K562 (cell line): ENCODE results near the gene THYN1. TPM values are rescaled to one million over a fixed set of nuclear protein-coding genes. Genes with fewer than 3 reads are reported as not detected.

Experiments used
- GATAD2A ChIP-seq: fragments of 450-650 bp; IDR thresholded peaks from 2 replicates; pipeline ENCODE4 v1.6.1; 2017
- HDAC6 ChIP-seq: IDR thresholded peaks from 2 replicates; pipeline ENCODE4 v1.6.1; 2012; ENCODE audit warnings: low read depth, mild to moderate bottlenecking, control low read depth, inconsistent platforms, low read length, moderate library complexity
- HEY1 ChIP-seq: fragments of 250-450 bp; sonication (Bioruptor Pico); IDR thresholded peaks from 2 replicates; pipeline ENCODE4 v1.5.0; 2020; ENCODE audit warnings: mild to moderate bottlenecking, moderate library complexity, borderline replicate concordance
- ILF3 ChIP-seq: fragments of 450-650 bp; IDR thresholded peaks from 2 replicates; pipeline ENCODE4 v1.6.1; 2018; ENCODE audit warnings: antibody characterized with exemption, mild to moderate bottlenecking, moderate library complexity, borderline replicate concordance
- MED1 ChIP-seq: sonication (generic); formaldehyde crosslinking; IDR thresholded peaks from 2 replicates; pipeline ENCODE4 v1.8.1; 2023; ENCODE audit warnings: missing genetic modification reagents, borderline replicate concordance
- NEUROD1 ChIP-seq: fragments of 150-350 bp; IDR thresholded peaks from 2 replicates; pipeline ENCODE4 v1.6.1; 2014; ENCODE audit warnings: borderline replicate concordance, low read length, low read depth; ENCODE audit not compliant: partially characterized antibody
- NKRF ChIP-seq: fragments of 450-650 bp; IDR thresholded peaks from 2 replicates; pipeline ENCODE4 v1.6.1; 2016; ENCODE audit warnings: borderline replicate concordance
- OTX1 ChIP-seq: fragments of 450-650 bp; formaldehyde crosslinking; IDR thresholded peaks from 2 replicates; pipeline ENCODE4 v1.4.0; 2022; ENCODE audit warnings: mild to moderate bottlenecking
- SP2 ChIP-seq: IDR thresholded peaks from 2 replicates; pipeline ENCODE4 v1.6.1; 2011; ENCODE audit warnings: mild to moderate bottlenecking, low read depth, low read length, moderate library complexity; ENCODE audit not compliant: poor library complexity, severe bottlenecking; ENCODE audit errors: extremely low read depth
- TCF15 ChIP-seq: fragments of 250-450 bp; sonication (Bioruptor Pico); IDR thresholded peaks from 2 replicates; pipeline ENCODE4 v1.8.0; 2022; ENCODE audit warnings: moderate library complexity, mild to moderate bottlenecking, inconsistent platforms
- ZBTB11 ChIP-seq, 3 experiments: fragments of 200-800 bp in 1 of 3; fragments of 250-450 bp in 1 of 3; fragments of 450-650 bp in 1 of 3; sonication (Bioruptor Pico) in 1 of 3; sonication (Bioruptor generic) in 1 of 3; formaldehyde crosslinking in 1 of 3; IDR thresholded peaks; 2 replicates each; pipeline versions ENCODE4 v1.6.1 to v1.8.0; 2016 to 2022; ENCODE audit warnings: mild to moderate bottlenecking in 2 of 3, missing genetic modification characterization in 2 of 3, missing compliant biosample characterization in 1 of 3, moderate library complexity in 1 of 3
- ZNF384 ChIP-seq: IDR thresholded peaks from 2 replicates; pipeline ENCODE4 v1.6.1; 2012; ENCODE audit warnings: low read depth, low read length, improper control_type of control experiment
- polyA plus RNA-seq, 8 experiments: library from polyadenylated mRNA; depleted of rRNA in 4 of 8; stranded (reverse) in 5 of 8; unstranded in 3 of 8; fragments of >200 nt; fragmentation: Nextera tagmentation in 2 of 8; fragmentation: Illumina TruSeq in 1 of 8; extraction: Ambion mirVana in 2 of 8; extraction: Trizol in 1 of 8; gene quantifications; 2 replicates each; pipeline versions ENCODE4 v1.2.1 to v1.2.3, GENCODE V29; 2011 to 2014; ENCODE audit warnings: inconsistent platforms in 1 of 8, missing spikeins in 1 of 8
- total RNA-seq, 7 experiments: library from RNA; depleted of rRNA in 6 of 7; stranded (reverse); fragments of >200 nt in 6 of 7; fragmentation: Illumina TruSeq in 2 of 7; extraction: Trizol in 2 of 7; gene quantifications; 2 replicates each; pipeline versions ENCODE4 v1.2.1 to v1.2.3, GENCODE V29; 2011 to 2021; ENCODE audit warnings: low replicate concordance in 1 of 7
- TF ChIP-seq, protein P1 (sequence below): sonication (generic); formaldehyde crosslinking; IDR thresholded peaks from 2 replicates; pipeline ENCODE4 v1.9.0; 2022; ENCODE audit warnings: mild to moderate bottlenecking, missing genetic modification reagents
- TF ChIP-seq, protein P2 (sequence below): fragments of 250-450 bp; sonication (Bioruptor Pico); IDR thresholded peaks from 2 replicates; pipeline ENCODE4 v1.8.0; 2021; ENCODE audit warnings: moderate library complexity, mild to moderate bottlenecking, inconsistent platforms
- TF ChIP-seq, protein P3 (sequence below): sonication (generic); formaldehyde crosslinking; IDR thresholded peaks from 2 replicates; pipeline ENCODE4 v1.8.0; 2022; ENCODE audit warnings: mild to moderate bottlenecking, low read depth, missing genetic modification reagents

The THYN1 gene
- total and polyA plus RNA-seq, 9 of the 15 experiments (the other 6 are each of a cell fraction or from before 2014, with no cell fraction given): 54.9 to 279 (median 104) TPM

DNA sequence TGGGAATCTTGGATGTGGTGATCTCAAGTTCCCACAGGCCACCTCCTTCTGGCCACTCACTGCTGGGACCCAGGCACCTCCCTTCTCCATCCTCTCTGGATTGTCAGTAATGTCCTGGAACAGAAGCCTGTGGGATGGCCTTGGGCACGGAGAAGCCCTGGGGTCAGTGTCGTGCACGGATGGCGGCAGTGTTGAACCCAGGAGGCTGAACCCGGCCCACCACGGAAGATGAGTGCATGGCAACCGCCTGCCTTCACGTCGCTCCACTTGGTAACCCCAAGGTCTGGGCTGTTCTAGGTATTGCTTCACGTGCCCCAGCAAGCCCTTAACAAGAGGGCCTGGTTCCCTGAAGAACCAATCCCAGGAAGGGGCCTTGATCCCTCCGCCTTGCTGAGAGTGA is 7.1 kb downstream of the THYN1 start (continued):
- no peak for TF ChIP-seq ZBTB11 (CRISPR knock-in tag; IDR thresholded peaks at IDR 0.05)
- TF ChIP-seq ZNF384: no peak
- no peak for TF ChIP-seq NEUROD1
- TF ChIP-seq HEY1: no peak
- TF ChIP-seq, protein P1, sequence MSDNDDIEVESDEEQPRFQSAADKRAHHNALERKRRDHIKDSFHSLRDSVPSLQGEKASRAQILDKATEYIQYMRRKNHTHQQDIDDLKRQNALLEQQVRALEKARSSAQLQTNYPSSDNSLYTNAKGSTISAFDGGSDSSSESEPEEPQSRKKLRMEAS: no peak
- no peak for TF ChIP-seq OTX1 (CRISPR knock-in tag)
- TF ChIP-seq, protein P2, sequence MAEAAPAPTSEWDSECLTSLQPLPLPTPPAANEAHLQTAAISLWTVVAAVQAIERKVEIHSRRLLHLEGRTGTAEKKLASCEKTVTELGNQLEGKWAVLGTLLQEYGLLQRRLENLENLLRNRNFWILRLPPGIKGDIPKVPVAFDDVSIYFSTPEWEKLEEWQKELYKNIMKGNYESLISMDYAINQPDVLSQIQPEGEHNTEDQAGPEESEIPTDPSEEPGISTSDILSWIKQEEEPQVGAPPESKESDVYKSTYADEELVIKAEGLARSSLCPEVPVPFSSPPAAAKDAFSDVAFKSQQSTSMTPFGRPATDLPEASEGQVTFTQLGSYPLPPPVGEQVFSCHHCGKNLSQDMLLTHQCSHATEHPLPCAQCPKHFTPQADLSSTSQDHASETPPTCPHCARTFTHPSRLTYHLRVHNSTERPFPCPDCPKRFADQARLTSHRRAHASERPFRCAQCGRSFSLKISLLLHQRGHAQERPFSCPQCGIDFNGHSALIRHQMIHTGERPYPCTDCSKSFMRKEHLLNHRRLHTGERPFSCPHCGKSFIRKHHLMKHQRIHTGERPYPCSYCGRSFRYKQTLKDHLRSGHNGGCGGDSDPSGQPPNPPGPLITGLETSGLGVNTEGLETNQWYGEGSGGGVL (CRISPR knock-in tag): no peak
- no peak for TF ChIP-seq SP2
- TF ChIP-seq MED1 (CRISPR knock-in tag): no peak
- no peak for TF ChIP-seq GATAD2A
- TF ChIP-seq, protein P3, sequence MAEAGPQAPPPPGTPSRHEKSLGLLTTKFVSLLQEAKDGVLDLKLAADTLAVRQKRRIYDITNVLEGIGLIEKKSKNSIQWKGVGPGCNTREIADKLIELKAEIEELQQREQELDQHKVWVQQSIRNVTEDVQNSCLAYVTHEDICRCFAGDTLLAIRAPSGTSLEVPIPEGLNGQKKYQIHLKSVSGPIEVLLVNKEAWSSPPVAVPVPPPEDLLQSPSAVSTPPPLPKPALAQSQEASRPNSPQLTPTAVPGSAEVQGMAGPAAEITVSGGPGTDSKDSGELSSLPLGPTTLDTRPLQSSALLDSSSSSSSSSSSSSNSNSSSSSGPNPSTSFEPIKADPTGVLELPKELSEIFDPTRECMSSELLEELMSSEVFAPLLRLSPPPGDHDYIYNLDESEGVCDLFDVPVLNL (CRISPR knock-in tag): no peak
- TF ChIP-seq HDAC6: no peak
- no peak for TF ChIP-seq ILF3
- TF ChIP-seq TCF15 (CRISPR knock-in tag): no peak
- TF ChIP-seq NKRF: no peak
